ENCODE measurements around the gene ZXDC.

DNA sequence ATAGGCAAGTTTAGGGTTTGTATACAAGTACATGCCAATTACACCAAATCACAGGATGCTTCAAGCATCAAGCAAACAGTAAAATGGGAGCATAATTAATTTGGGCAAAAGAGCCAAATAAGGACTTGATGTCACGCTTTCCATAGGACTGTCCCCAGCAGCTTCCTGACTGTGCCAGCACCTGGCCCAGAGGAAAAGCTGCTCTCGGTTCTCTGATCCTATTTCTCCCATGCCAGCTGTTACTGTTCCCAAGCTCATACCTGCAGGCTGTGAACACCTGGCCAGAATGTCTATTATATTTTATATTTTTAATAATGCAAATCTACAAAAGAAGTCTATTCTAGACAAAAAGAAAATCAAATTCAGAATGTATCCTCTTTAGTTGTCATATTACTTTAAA, 12.2 kb downstream of the ZXDC start:
- TF ChIP-seq, protein P1, sequence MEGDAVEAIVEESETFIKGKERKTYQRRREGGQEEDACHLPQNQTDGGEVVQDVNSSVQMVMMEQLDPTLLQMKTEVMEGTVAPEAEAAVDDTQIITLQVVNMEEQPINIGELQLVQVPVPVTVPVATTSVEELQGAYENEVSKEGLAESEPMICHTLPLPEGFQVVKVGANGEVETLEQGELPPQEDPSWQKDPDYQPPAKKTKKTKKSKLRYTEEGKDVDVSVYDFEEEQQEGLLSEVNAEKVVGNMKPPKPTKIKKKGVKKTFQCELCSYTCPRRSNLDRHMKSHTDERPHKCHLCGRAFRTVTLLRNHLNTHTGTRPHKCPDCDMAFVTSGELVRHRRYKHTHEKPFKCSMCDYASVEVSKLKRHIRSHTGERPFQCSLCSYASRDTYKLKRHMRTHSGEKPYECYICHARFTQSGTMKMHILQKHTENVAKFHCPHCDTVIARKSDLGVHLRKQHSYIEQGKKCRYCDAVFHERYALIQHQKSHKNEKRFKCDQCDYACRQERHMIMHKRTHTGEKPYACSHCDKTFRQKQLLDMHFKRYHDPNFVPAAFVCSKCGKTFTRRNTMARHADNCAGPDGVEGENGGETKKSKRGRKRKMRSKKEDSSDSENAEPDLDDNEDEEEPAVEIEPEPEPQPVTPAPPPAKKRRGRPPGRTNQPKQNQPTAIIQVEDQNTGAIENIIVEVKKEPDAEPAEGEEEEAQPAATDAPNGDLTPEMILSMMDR (IDR thresholded peaks at IDR 0.05; ENCODE audit: low read depth, low read length, poor library complexity, severe bottlenecking) = no peak
- no peak for TF ChIP-seq EZH2phosphoT487 (IDR thresholded peaks at IDR 0.05; ENCODE audit: borderline replicate concordance, low read length)

Data from DOHH2 (cell line).